Gastroesophageal sphincter (tissue), 3 donors: ENCODE results near the gene HIF1A.

Experiments used
- EP300 ChIP-seq: sonication (generic); formaldehyde crosslinking; IDR thresholded peaks from one replicate; pipeline ENCODE4 v1.6.1; 2017; ENCODE audit warnings: antibody characterized with exemption, mild to moderate bottlenecking
- POLR2A ChIP-seq, 2 donors: fragments of 450-650 bp; IDR thresholded peaks; one replicate each; pipeline ENCODE4 v1.6.1; 2017; ENCODE audit warnings: antibody characterized with exemption in 2 of 2, mild to moderate bottlenecking in 2 of 2, moderate library complexity in 1 of 2
- POLR2AphosphoS5 ChIP-seq: sonication (generic); formaldehyde crosslinking; IDR thresholded peaks from one replicate; pipeline ENCODE4 v1.6.1; 2017; ENCODE audit warnings: antibody characterized with exemption
- TF ChIP-seq, protein P1 (sequence below), 4 experiments: fragments of 200-600 bp in 2 of 4; fragments of 450-650 bp in 2 of 4; sonication (generic) in 1 of 4; IDR thresholded peaks; one replicate each; pipeline ENCODE4 v1.5.1; 2017 to 2019; ENCODE audit warnings: antibody characterized with exemption in 4 of 4, mild to moderate bottlenecking in 2 of 4, moderate library complexity in 2 of 4

DNA sequence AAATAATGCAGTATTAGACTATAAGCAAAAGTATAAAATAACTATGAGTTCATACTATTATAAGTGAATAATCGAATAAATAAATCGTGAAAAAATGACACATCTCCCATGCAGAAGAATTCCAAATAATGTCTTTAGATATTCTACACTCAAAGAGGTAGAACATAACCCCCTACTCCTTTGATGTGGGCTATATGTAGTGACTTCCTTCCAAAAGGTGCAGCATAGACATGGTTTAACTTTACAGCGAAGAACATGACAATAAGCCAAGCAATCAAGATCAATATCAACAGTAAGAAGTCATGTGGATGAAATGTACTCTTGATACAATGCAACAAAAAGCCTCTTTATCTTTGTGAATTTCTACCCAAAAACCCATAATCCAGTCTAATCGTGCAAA, 46.0 kb upstream of the HIF1A start:
- no peak for TF ChIP-seq POLR2AphosphoS5
- TF ChIP-seq POLR2A (IDR thresholded peaks at IDR 0.05), result no peak
- TF ChIP-seq, protein P1, sequence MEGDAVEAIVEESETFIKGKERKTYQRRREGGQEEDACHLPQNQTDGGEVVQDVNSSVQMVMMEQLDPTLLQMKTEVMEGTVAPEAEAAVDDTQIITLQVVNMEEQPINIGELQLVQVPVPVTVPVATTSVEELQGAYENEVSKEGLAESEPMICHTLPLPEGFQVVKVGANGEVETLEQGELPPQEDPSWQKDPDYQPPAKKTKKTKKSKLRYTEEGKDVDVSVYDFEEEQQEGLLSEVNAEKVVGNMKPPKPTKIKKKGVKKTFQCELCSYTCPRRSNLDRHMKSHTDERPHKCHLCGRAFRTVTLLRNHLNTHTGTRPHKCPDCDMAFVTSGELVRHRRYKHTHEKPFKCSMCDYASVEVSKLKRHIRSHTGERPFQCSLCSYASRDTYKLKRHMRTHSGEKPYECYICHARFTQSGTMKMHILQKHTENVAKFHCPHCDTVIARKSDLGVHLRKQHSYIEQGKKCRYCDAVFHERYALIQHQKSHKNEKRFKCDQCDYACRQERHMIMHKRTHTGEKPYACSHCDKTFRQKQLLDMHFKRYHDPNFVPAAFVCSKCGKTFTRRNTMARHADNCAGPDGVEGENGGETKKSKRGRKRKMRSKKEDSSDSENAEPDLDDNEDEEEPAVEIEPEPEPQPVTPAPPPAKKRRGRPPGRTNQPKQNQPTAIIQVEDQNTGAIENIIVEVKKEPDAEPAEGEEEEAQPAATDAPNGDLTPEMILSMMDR (IDR thresholded peaks at IDR 0.05), result no peak
- no peak for TF ChIP-seq EP300
